Stimulated activated memory B cell treated with anti-CD40 and anti-IgM and Interleukin-4, amounts not matched to agents 10 μg/mL and 1 μg/mL and 100 μg/mL, for 72 hours (primary cell): ENCODE data around the gene MSGN1.
"Not testable (repeated sequence)": the region's sequence is repeated elsewhere in the genome, so short reads cannot be mapped to it uniquely, and the experiment has no call there.

ENCODE experiments used
- ATAC-seq: fragments of 150-1000 bp; cut with Tn5 transposase; 2 replicates; pipeline ENCODE4 v1.10.0; 2021
- H3K27ac Mint-ChIP-seq: one replicate; pipeline ENCODE4 v1.8.0; 2022; ENCODE audit warnings: mild to moderate bottlenecking, mixed read lengths
- H3K27me3 Mint-ChIP-seq: one replicate; pipeline ENCODE4 v1.8.0; 2022; ENCODE audit warnings: mixed read lengths
- H3K36me3 Mint-ChIP-seq: one replicate; pipeline ENCODE4 v1.8.0; 2022; ENCODE audit warnings: mixed read lengths
- H3K4me1 Mint-ChIP-seq: one replicate; pipeline ENCODE4 v1.8.0; 2022; ENCODE audit warnings: mixed read lengths
- H3K4me3 Mint-ChIP-seq: one replicate; pipeline ENCODE4 v1.8.0; 2022; ENCODE audit warnings: mild to moderate bottlenecking, moderate library complexity, mixed read lengths
- H3K9me3 Mint-ChIP-seq: one replicate; pipeline ENCODE4 v1.8.0; 2022; ENCODE audit warnings: mixed read lengths

Gene MSGN1

GRCh38 chr2:17821535-17822444 lies 5.5 kb downstream of the MSGN1 start:
- H3K4me3 Mint-ChIP-seq = no peak overlapping the region
- no peaks in the 10 kb centered on the region for H3K9me3 Mint-ChIP-seq
- H3K4me1 Mint-ChIP-seq = peaks cover 63% of the 10 kb centered on the region
- ATAC-seq = peak; percentile 70
- H3K27ac Mint-ChIP-seq = peak overlapping the region; percentile 69
- no peaks in the 10 kb centered on the region for H3K36me3 Mint-ChIP-seq
- no peaks in the 10 kb centered on the region for H3K27me3 Mint-ChIP-seq

- H3K4me1 Mint-ChIP-seq = peaks cover 58% of the 10 kb centered on the region
- peak; percentile 78 for ATAC-seq
Measured at GRCh38 chr2:17822445-17823117, 6.3 kb downstream of the MSGN1 start.

GRCh38 chr2:17823646-17824045 lies 7.4 kb downstream of the MSGN1 start:
- ATAC-seq, H3K27me3 Mint-ChIP-seq, H3K36me3 Mint-ChIP-seq, H3K9me3 Mint-ChIP-seq, H3K4me3 Mint-ChIP-seq: not testable (repeated sequence)
- Mint-ChIP-seq H3K4me1 (peaks cover 58% of the 10 kb centered on the region), H3K27ac (peak overlapping the region; percentile 69)

More at GRCh38 chr2:17822445-17823117, 6.3 kb downstream of the MSGN1 start:
- H3K9me3 Mint-ChIP-seq = no peaks in the 10 kb centered on the region
- no peaks in the 10 kb centered on the region for H3K27me3 Mint-ChIP-seq
- no peak overlapping the region for H3K4me3 Mint-ChIP-seq
- no peaks in the 10 kb centered on the region for H3K36me3 Mint-ChIP-seq
- H3K27ac Mint-ChIP-seq = peak overlapping the region; percentile 69

- peak overlapping the region; percentile 3 for H3K27ac Mint-ChIP-seq
- peaks cover 49% of the 10 kb centered on the region for H3K4me1 Mint-ChIP-seq
- no peaks in the 10 kb centered on the region for H3K27me3 Mint-ChIP-seq
- peaks cover 5% of the 10 kb centered on the region for H3K36me3 Mint-ChIP-seq
- no peak overlapping the region for H3K4me3 Mint-ChIP-seq
- H3K9me3 Mint-ChIP-seq = peaks cover 8% of the 10 kb centered on the region
- no peak for ATAC-seq
Measured at GRCh38 chr2:17827316-17827715, 11.1 kb downstream of the MSGN1 start.

- peak overlapping the region; percentile 3 for H3K27ac Mint-ChIP-seq
- H3K4me3 Mint-ChIP-seq = no peak overlapping the region
- peaks cover 8% of the 10 kb centered on the region for H3K9me3 Mint-ChIP-seq
- H3K4me1 Mint-ChIP-seq = peaks cover 44% of the 10 kb centered on the region
- peaks cover 5% of the 10 kb centered on the region for H3K36me3 Mint-ChIP-seq
- ATAC-seq = no peak
- no peaks in the 10 kb centered on the region for H3K27me3 Mint-ChIP-seq
Measured at GRCh38 chr2:17827785-17828184, 11.5 kb downstream of the MSGN1 start.

- Mint-ChIP-seq H3K36me3 (peaks cover 5% of the 10 kb centered on the region), H3K27ac (peak overlapping the region; percentile 65), H3K4me3 (peak overlapping the region; percentile 58), H3K9me3 (peaks cover 8% of the 10 kb centered on the region), H3K4me1 (peaks cover 20% of the 10 kb centered on the region), H3K27me3 (no peaks in the 10 kb centered on the region)
- ATAC-seq = peak; percentile 84
Measured at GRCh38 chr2:17830053-17831034, 14.1 kb downstream of the MSGN1 start.

- Mint-ChIP-seq H3K9me3 (no peaks in the 10 kb centered on the region), H3K36me3 (no peaks in the 10 kb centered on the region), H3K4me3 (no peak overlapping the region), H3K4me1 (peaks cover 5% of the 10 kb centered on the region), H3K27ac (no peak overlapping the region), H3K27me3 (no peaks in the 10 kb centered on the region)
- no peak for ATAC-seq
Measured at GRCh38 chr2:17835516-17835915, 19.3 kb downstream of the MSGN1 start.

- no peaks in the 10 kb centered on the region for H3K9me3 Mint-ChIP-seq
- no peak for ATAC-seq
- no peaks in the 10 kb centered on the region for H3K36me3 Mint-ChIP-seq
- no peak overlapping the region for H3K27ac Mint-ChIP-seq
- no peak overlapping the region for H3K4me3 Mint-ChIP-seq
- no peaks in the 10 kb centered on the region for H3K27me3 Mint-ChIP-seq
- no peaks in the 10 kb centered on the region for H3K4me1 Mint-ChIP-seq
Measured at GRCh38 chr2:17839959-17840358, 23.7 kb downstream of the MSGN1 start.

- H3K9me3 Mint-ChIP-seq = no peaks in the 10 kb centered on the region
- no peak for ATAC-seq
- H3K27me3 Mint-ChIP-seq = no peaks in the 10 kb centered on the region
- H3K36me3 Mint-ChIP-seq = no peaks in the 10 kb centered on the region
- no peak overlapping the region for H3K27ac Mint-ChIP-seq
- H3K4me3 Mint-ChIP-seq = no peak overlapping the region
- no peaks in the 10 kb centered on the region for H3K4me1 Mint-ChIP-seq
Measured at GRCh38 chr2:17843457-17843856, 27.2 kb downstream of the MSGN1 start.

GRCh38 chr2:17845806-17846205 lies 29.5 kb downstream of the MSGN1 start:
- H3K27me3 Mint-ChIP-seq = no peaks in the 10 kb centered on the region
- no peaks in the 10 kb centered on the region for H3K36me3 Mint-ChIP-seq
- H3K9me3 Mint-ChIP-seq = no peaks in the 10 kb centered on the region
- no peak for ATAC-seq
- H3K27ac Mint-ChIP-seq = no peak overlapping the region
- no peak overlapping the region for H3K4me3 Mint-ChIP-seq
- H3K4me1 Mint-ChIP-seq = no peaks in the 10 kb centered on the region

- ATAC-seq = no peak
- H3K4me1 Mint-ChIP-seq = no peaks in the 10 kb centered on the region
- no peaks in the 10 kb centered on the region for H3K9me3 Mint-ChIP-seq
- H3K27me3 Mint-ChIP-seq = no peaks in the 10 kb centered on the region
- H3K4me3 Mint-ChIP-seq = no peak overlapping the region
- no peaks in the 10 kb centered on the region for H3K36me3 Mint-ChIP-seq
- no peak overlapping the region for H3K27ac Mint-ChIP-seq
Measured at GRCh38 chr2:17846676-17847075, 30.4 kb downstream of the MSGN1 start.

GRCh38 chr2:17847236-17847635 lies 31.0 kb downstream of the MSGN1 start:
- Mint-ChIP-seq H3K27ac (no peak overlapping the region), H3K36me3 (no peaks in the 10 kb centered on the region), H3K27me3 (no peaks in the 10 kb centered on the region), H3K4me3 (no peak overlapping the region), H3K4me1 (no peaks in the 10 kb centered on the region), H3K9me3 (no peaks in the 10 kb centered on the region)
- no peak for ATAC-seq

GRCh38 chr2:17849275-17849674 lies 33.0 kb downstream of the MSGN1 start:
- no peaks in the 10 kb centered on the region for H3K4me1 Mint-ChIP-seq
- peaks cover 10% of the 10 kb centered on the region for H3K27me3 Mint-ChIP-seq
- H3K4me3 Mint-ChIP-seq = no peak overlapping the region
- no peak for ATAC-seq
- H3K9me3 Mint-ChIP-seq = no peaks in the 10 kb centered on the region
- no peaks in the 10 kb centered on the region for H3K36me3 Mint-ChIP-seq
- H3K27ac Mint-ChIP-seq = no peak overlapping the region

GRCh38 chr2:17850151-17850550 lies 33.9 kb downstream of the MSGN1 start:
- Mint-ChIP-seq H3K4me1 (no peaks in the 10 kb centered on the region), H3K9me3 (no peaks in the 10 kb centered on the region), H3K27me3 (peaks cover 10% of the 10 kb centered on the region), H3K4me3 (no peak overlapping the region), H3K36me3 (no peaks in the 10 kb centered on the region), H3K27ac (no peak overlapping the region)
- no peak for ATAC-seq
